ENCODE results near the gene KIAA0232. TPM values are rescaled to one million over a fixed set of nuclear protein-coding genes. Genes with fewer than 3 reads are reported as not detected.

KIAA0232 gene
- total and polyA plus RNA-seq, 2 experiments from 2014 or later: 27.4 to 28.7 TPM

- Histone ChIP-seq H3K27me3 (no peaks in the 10 kb centered on the region), H3K27ac (no peak overlapping the region), H3K9me3 (ENCODE audit: low read depth) (no peaks in the 10 kb centered on the region), H3K4me1 (ENCODE audit: low read depth) (peaks cover 18% of the 10 kb centered on the region), H3K4me3 (no peak overlapping the region), H3K36me3 (no peaks in the 10 kb centered on the region)
- DNase-seq (ENCODE audit: low read depth in 1 of 2, low spot score in 1 of 2): peak in 1 of 2 donors; percentile 27
- no peak for TF ChIP-seq CTCF (IDR thresholded peaks at IDR 0.05; ENCODE audit: low read depth, low read length)
Observed at GRCh38 chr4:6926681-6927478, 144.4 kb downstream of the KIAA0232 start.

- DNase-seq (ENCODE audit: low read depth in 1 of 2, low spot score in 1 of 2): no peak
- no peak overlapping the region for H3K4me3 ChIP-seq
- no peaks in the 10 kb centered on the region for H3K9me3 ChIP-seq (ENCODE audit: low read depth)
- no peak for TF ChIP-seq CTCF (IDR thresholded peaks at IDR 0.05; ENCODE audit: low read depth, low read length)
- no peak overlapping the region for H3K27ac ChIP-seq
- H3K27me3 ChIP-seq: no peaks in the 10 kb centered on the region
- peaks cover 18% of the 10 kb centered on the region for H3K4me1 ChIP-seq (ENCODE audit: low read depth)
- no peaks in the 10 kb centered on the region for H3K36me3 ChIP-seq
Observed at GRCh38 chr4:6928081-6928480, 145.6 kb downstream of the KIAA0232 start.

GRCh38 chr4:6929339-6929811, 146.8 kb downstream of the KIAA0232 start:
- Histone ChIP-seq H3K27me3 (no peaks in the 10 kb centered on the region), H3K4me3 (no peak overlapping the region), H3K4me1 (ENCODE audit: low read depth) (peaks cover 18% of the 10 kb centered on the region), H3K9me3 (ENCODE audit: low read depth) (no peaks in the 10 kb centered on the region), H3K27ac (no peak overlapping the region), H3K36me3 (no peaks in the 10 kb centered on the region)
- TF ChIP-seq CTCF (IDR thresholded peaks at IDR 0.05; ENCODE audit: low read depth, low read length): no peak
- DNase-seq (ENCODE audit: low read depth in 1 of 2, low spot score in 1 of 2): no peak

- H3K4me3 ChIP-seq: no peak overlapping the region
- peak overlapping the region; percentile 3 for H3K27ac ChIP-seq
- no peaks in the 10 kb centered on the region for H3K36me3 ChIP-seq
- no peaks in the 10 kb centered on the region for H3K27me3 ChIP-seq
- no peaks in the 10 kb centered on the region for H3K9me3 ChIP-seq (ENCODE audit: low read depth)
- TF ChIP-seq CTCF (IDR thresholded peaks at IDR 0.05; ENCODE audit: low read depth, low read length): no peak
- DNase-seq (ENCODE audit: low read depth in 1 of 2, low spot score in 1 of 2): no peak
- H3K4me1 ChIP-seq (ENCODE audit: low read depth): peaks cover 18% of the 10 kb centered on the region
Observed at GRCh38 chr4:6929812-6930464, 147.4 kb downstream of the KIAA0232 start.

- Histone ChIP-seq H3K27me3 (no peaks in the 10 kb centered on the region), H3K4me3 (no peak overlapping the region)
- no peak for DNase-seq (ENCODE audit: low read depth in 1 of 2, low spot score in 1 of 2)
Observed at GRCh38 chr4:6932475-6932874, 149.9 kb downstream of the KIAA0232 start.

More at GRCh38 chr4:6932475-6932874, 149.9 kb downstream of the KIAA0232 start:
- peaks cover 18% of the 10 kb centered on the region for H3K4me1 ChIP-seq (ENCODE audit: low read depth)
- no peak overlapping the region for H3K27ac ChIP-seq
- H3K36me3 ChIP-seq: no peaks in the 10 kb centered on the region
- TF ChIP-seq CTCF (IDR thresholded peaks at IDR 0.05; ENCODE audit: low read depth, low read length): no peak
- no peaks in the 10 kb centered on the region for H3K9me3 ChIP-seq (ENCODE audit: low read depth)

Measured in cardiac muscle cell (in vitro differentiated cells and primary cell).